Neural cell (in vitro differentiated cells): ENCODE results near the gene CPD.

ENCODE experiments used
- CTCF ChIP-seq: fragments of 450-650 bp; IDR thresholded peaks from 2 replicates; pipeline ENCODE4 v1.5.1; 2014; ENCODE audit warnings: antibody characterized with exemption, mild to moderate bottlenecking, moderate library complexity; ENCODE audit not compliant: poor library complexity, severe bottlenecking
- EP300 ChIP-seq: fragments of 450-650 bp; conservative IDR thresholded peaks from 2 replicates; pipeline ENCODE4 v1.6.1; 2014; ENCODE audit warnings: antibody characterized with exemption, mild to moderate bottlenecking, moderate library complexity; ENCODE audit not compliant: poor library complexity, severe bottlenecking
- EZH2 ChIP-seq: fragments of 200-600, 300-800 bp; shearing (Covaris generic), sonication (generic); IDR thresholded peaks from 2 replicates; pipeline ENCODE4 v1.6.1; 2014; ENCODE audit warnings: antibody characterized with exemption, low read length, borderline replicate concordance, mild to moderate bottlenecking; ENCODE audit not compliant: insufficient read depth, poor library complexity, severe bottlenecking
- MXI1 ChIP-seq: fragments of 450-650 bp; conservative IDR thresholded peaks from 2 replicates; pipeline ENCODE4 v1.6.1; 2014; ENCODE audit warnings: antibody characterized with exemption, mild to moderate bottlenecking; ENCODE audit not compliant: poor library complexity, severe bottlenecking
- POLR2AphosphoS5 ChIP-seq: IDR thresholded peaks from 2 replicates; pipeline ENCODE4 v1.6.1; 2012
- RAD21 ChIP-seq: fragments of 450-650 bp; conservative IDR thresholded peaks from 2 replicates; pipeline ENCODE4 v1.6.1; 2014; ENCODE audit warnings: antibody characterized with exemption, mild to moderate bottlenecking, moderate library complexity
- REST ChIP-seq: IDR thresholded peaks from 2 replicates; pipeline ENCODE4 v1.6.1; 2012; ENCODE audit warnings: borderline replicate concordance
- SMC3 ChIP-seq: fragments of 450-650 bp; conservative IDR thresholded peaks from 2 replicates; pipeline ENCODE4 v1.6.1; 2014; ENCODE audit warnings: antibody characterized with exemption, mild to moderate bottlenecking, moderate library complexity; ENCODE audit not compliant: poor library complexity
- TAF1 ChIP-seq: IDR thresholded peaks from 2 replicates; pipeline ENCODE4 v1.6.1; 2012; ENCODE audit warnings: low read depth

GRCh38 chr17:30363715-30364202 lies 15.0 kb upstream of the CPD start:
- TF ChIP-seq MXI1 (no peak), POLR2AphosphoS5 (no peak), CTCF (no peak), EP300 (no peak), TAF1 (no peak), REST (no peak), RAD21 (no peak), EZH2 (no peak), SMC3 (no peak)
